Measurements from ENCODE around the gene SBF1.
"Not testable (repeated sequence)": the region's sequence is repeated elsewhere in the genome, so short reads cannot be mapped to it uniquely, and the experiment has no call there.

The SBF1 gene

DNA sequence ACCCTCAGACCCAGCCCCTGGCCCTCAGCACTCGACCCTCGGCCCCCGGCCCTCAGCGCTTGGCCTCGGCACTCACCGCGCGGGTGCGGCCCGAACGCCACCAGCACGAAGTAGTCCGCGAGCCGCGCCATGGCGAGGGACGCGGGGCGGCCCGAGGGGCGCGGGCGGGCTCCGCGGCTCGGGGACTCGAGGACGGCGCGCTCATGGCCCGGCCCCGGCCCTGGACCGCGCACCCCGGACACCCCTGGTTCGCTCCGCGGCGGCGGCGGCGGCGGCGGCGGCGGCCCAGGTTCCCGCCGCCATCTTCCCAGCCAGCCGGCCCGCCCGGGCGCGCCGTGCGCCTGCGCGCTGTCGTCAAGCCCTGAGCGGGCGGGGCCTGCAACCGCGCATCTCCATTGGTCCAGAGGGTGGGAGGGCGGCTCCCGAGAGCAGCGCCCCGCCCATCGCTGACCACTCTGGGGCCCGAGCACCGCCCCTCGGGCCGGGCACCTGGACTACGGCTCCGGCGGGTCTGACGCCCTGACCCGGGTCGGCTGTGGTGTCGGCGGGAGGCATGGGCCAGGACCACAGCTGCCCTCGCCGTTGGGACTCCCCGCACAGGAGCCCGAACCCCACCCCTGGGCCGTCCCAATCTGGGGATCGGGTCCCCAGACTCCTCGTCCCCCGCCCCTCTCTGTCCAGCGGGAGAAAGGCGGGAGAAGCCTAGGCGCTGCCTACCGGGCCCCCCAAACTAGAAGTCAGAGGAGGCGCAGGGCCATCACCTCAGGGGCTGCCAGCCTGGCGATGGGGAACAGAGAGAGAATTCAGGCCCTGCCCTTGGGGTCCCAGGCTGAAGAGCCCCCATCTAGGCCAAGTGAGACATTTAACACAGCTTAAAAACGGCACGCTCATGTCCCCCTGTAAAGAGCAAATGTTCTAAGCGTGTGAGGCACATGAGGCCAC is at the start of gene SBF1:
Gene SBF1 (minus strand): TSS at position 326 of the 942 bp plus-strand sequence. CDS start 195 bp downstream, at position 131.
- DNase-seq = peak; percentile 83
- in situ Hi-C loops (cut with MboI; ENCODE audit: low pct_unique_long_range_greater_than_20kb, low sequenced_read_pairs) = no loop called here

DNA sequence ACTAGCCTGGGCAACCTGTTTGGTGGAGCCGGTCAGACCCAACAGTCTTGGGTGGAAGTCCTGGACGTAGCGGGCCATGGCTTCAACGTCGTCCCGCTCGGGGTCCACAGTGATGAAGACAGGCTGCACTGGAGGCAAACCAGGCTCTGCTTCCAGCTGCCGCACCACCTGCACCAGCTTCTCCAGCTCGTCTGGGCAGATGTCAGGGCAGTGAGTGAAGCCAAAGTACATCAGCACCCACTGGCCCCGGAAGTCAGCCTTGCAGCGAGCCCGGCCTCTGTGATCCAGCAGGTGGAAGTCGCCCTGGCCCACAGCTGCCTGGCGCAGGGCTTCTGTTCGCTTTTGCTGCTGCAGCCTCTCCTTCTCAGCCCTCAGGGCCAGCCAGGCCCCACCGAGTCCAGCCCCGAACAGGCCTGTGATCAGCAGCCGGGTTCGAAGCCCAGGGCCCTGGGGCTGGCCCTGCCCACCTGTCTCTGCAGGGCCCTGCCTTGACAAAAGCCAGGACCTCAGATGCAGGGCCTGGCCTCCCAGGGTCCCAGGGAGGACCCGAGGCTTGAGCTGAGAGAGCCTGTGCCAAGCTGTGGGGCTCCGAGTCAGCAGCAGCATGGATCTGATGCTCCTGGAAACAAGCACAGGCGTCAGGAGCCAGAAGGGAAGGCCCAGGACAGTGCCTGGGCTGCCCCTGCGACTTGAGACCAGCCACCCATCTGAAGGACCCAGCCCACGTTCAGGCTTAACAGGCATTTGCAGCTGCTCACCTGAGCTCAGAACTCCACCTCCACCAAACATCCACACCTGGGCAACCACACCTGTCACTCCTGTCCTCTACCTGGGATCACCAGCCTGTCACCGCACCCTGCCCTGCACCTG is 49.2 kb upstream of the SBF1 start:
- no peak for DNase-seq
- in situ Hi-C loops (cut with MboI; ENCODE audit: low pct_unique_long_range_greater_than_20kb, low sequenced_read_pairs) = no loop called here

DNA sequence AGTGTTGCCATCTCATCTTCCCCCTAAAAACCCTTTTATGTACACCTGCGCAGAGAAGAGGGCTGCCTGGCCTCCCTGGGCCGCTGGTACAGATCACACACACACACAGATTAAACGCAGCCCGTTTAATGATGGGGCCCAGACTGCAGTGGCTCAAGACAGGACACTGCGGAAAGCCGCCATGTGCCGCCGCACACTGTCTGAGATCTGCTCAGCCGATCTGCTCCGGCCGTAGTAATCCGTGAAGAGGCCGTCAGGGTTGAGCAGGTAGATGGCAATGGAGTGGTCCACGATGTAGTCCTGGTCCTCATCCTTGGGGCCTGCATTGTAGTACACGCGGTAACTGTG is 48.6 kb upstream of the SBF1 start:
- in situ Hi-C loops (cut with MboI; ENCODE audit: low pct_unique_long_range_greater_than_20kb, low sequenced_read_pairs) = no loop called here
- no peak for DNase-seq

DNA sequence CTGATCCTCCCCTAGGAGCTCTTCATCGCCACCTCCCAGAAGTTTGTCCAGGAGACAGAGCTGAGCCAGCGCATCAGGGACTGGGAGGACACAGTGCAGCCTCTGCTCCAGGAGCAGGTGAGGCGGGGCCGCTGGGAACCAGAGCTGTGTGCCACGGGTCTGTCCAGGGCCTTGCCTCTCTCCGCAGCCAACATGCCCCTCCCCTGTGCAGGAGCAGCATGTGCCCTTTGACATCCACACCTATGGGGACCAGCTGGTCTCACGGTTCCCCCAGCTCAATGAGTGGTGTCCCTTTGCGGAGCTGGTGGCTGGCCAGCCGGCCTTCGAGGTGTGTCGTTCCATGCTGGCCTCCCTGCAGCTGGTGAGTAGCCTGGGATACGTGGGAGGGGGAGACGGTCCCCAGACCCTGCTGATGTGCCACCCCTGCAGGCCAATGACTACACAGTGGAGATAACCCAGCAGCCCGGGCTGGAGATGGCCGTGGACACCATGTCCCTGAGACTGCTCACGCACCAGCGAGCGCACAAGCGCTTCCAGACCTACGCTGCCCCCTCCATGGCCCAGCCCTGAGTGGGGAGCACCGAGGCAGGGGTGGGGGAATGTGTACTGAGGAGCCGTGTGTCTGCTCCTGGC is 48.1 kb upstream of the SBF1 start:
- DNase-seq = no peak
- in situ Hi-C loops (cut with MboI; ENCODE audit: low pct_unique_long_range_greater_than_20kb, low sequenced_read_pairs) = no loop called here

DNA sequence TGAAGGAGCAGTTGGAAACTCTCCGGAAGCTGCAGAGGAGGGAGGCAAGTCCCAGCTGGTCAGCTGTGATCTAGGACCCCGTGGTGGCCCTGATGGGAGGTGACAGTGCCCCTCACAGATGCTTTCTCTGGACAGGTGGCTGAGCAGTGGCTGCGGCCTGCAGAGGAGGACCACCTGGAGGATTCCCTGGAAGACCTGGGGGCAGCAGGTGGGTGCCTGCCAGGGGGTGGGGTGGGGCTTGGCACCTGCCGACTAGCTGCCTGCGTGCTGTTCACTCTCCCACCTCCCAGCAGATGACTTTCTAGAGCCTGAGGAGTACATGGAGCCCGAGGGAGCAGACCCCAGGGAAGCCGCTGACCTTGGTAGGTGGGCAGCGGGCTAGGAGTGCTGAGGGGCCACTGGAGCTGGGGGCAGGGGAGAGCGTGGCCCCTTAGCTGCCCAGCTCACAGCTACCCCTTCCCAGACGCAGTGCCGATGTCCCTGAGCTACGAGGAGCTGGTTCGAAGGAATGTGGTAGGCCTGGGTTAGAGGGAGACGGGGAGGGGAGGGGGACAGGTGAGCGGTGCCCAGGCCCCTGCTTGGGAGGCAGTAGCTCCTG is 47.5 kb upstream of the SBF1 start:
- in situ Hi-C loops (cut with MboI; ENCODE audit: low pct_unique_long_range_greater_than_20kb, low sequenced_read_pairs) = no loop called here
- DNase-seq = no peak

DNA sequence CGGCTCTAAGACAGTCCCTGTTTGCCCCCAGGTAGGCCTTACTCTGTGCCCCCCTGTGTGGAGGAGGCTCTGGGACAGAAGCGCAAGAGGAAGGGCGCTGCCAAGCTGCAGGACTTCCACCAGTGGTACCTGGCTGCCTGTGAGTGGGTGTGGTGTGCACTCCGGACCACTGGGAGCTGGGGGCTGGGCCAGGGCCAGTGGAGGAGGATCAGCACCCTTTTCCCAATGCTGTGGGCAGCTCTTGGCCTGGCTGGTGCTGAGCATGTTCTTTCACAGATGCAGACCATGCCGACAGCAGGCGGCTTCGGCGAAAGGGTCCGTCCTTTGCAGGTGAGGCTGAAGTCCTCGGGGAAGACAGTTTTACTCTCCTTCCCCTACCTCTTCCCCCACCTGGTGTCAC is 46.9 kb upstream of the SBF1 start:
- no peak for DNase-seq
- in situ Hi-C loops (cut with MboI; ENCODE audit: low pct_unique_long_range_greater_than_20kb, low sequenced_read_pairs) = no loop called here

DNA sequence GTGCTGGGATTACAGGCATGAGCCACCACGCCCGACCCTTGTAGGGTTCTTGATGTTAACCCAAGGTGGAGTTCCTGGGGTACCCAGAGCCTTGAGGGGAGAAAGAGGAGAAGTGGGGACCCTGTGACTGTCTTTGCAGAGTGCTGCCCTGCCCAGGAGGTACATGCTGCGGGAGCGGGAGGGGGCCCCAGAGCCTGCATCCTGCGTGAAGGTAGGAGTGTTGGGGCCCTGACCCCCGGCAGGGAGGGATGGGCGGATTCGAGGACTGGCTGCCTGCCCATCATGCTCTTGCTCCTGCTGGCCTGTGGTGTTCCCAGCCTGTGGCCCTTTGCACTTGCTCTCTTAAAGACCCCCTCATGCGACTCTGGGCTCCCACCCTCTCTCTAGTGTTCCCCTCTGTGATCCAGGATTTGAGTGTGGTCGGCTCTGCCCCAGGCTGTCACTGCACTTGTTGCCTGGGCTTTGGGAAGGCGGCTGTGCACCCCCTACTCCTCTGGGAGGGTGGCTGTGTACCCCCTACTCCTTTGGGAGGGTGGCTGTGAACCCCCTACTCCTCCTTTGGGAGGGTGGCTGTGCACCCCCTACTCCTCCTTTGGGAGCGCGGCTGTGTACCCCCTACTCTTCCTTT is 46.1 kb upstream of the SBF1 start:
- no peak for DNase-seq
- in situ Hi-C loops (cut with MboI; ENCODE audit: low pct_unique_long_range_greater_than_20kb, low sequenced_read_pairs) = no loop called here

- in situ Hi-C loops (cut with MboI; ENCODE audit: low pct_unique_long_range_greater_than_20kb, low sequenced_read_pairs); DNase-seq: not testable (repeated sequence)
Measured at GRCh38 chr22:50520184-50520583, 45.3 kb upstream of the SBF1 start.

DNA sequence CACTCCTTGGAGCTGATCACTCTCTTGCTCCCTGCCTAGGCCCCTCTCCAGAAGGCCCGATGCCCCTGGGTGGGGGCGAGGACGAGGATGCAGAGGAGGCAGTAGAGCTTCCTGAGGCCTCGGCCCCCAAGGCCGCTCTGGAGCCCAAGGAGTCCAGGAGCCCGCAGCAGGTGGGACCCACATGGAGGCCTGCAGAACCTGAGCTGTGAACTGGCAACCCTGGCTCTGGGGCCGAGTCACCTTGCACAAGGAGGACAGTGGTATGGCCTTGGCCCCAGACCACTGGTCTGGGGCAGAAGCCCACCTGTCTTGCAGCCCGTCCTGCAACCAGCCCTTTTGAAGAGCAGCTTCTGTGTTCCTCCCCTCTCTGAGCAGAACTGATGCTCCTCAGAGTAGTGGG is 44.3 kb upstream of the SBF1 start:
- in situ Hi-C loops (cut with MboI; ENCODE audit: low pct_unique_long_range_greater_than_20kb, low sequenced_read_pairs) = no loop called here
- DNase-seq = no peak

- DNase-seq = no peak
Measured at GRCh38 chr22:50518606-50519005, 43.8 kb upstream of the SBF1 start.

GRCh38 chr22:50517495-50518260 is 42.8 kb upstream of the SBF1 start:
- in situ Hi-C loops (cut with MboI; ENCODE audit: low pct_unique_long_range_greater_than_20kb, low sequenced_read_pairs) = no loop called here

More at GRCh38 chr22:50518606-50519005, 43.8 kb upstream of the SBF1 start:
- in situ Hi-C loops (cut with MboI; ENCODE audit: low pct_unique_long_range_greater_than_20kb, low sequenced_read_pairs) = no loop called here

GRCh38 chr22:50516891-50517290 is 42.1 kb upstream of the SBF1 start:
- no peak for DNase-seq
- in situ Hi-C loops (cut with MboI; ENCODE audit: low pct_unique_long_range_greater_than_20kb, low sequenced_read_pairs) = no loop called here

More at GRCh38 chr22:50517495-50518260, 42.8 kb upstream of the SBF1 start:
- no peak for DNase-seq

- in situ Hi-C loops (cut with MboI; ENCODE audit: low pct_unique_long_range_greater_than_20kb, low sequenced_read_pairs) = no loop called here
- no peak for DNase-seq
Measured at GRCh38 chr22:50516068-50516467, 41.2 kb upstream of the SBF1 start.

DNA sequence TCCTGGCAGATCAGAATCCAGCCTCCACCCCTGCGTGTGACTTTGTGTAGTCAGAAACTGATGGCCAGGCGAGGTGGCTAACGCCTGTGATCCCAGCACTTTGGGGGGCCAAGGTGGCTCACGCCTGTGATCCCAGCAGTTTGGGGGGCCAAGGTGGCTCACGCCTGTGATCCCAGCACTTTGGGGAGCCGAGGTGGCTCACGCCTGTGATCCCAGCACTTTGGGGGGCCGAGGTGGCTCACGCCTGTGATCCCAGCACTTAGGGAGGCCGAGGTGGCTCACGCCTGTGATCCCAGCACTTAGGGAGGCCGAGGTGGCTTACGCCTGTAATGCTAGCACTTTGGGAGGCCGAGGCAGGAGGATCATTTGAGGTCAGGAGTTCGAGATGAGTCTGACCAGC is 38.3 kb upstream of the SBF1 start:
- DNase-seq = no peak
- in situ Hi-C loops (cut with MboI; ENCODE audit: low pct_unique_long_range_greater_than_20kb, low sequenced_read_pairs) = no loop called here

DNA sequence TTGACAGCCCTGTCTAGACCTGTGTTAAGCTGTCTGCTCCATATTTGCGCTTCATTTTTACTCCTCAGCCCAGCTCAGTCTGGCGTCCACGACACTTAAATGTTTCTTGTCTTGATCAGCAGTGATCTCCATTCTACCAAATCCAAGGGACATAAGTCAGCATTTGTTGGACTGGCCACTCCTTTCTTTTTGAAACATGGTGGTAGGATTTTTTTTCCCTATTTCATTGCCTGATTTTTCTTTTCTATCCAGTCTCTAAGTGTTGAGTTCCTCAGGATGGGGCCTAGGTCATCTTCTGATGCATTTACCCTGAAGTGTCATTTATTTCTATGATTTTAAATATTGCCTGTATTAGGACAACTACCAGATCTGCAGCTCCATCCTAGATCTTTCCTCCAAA is 34.1 kb upstream of the SBF1 start:
- no peak for DNase-seq
- in situ Hi-C loops (cut with MboI; ENCODE audit: low pct_unique_long_range_greater_than_20kb, low sequenced_read_pairs) = no loop called here

GRCh38 chr22:50507991-50508884 is 33.4 kb upstream of the SBF1 start, which contains the start of gene NCAPH2:
Gene NCAPH2 (plus strand): TSS chr22:50508224. CDS start chr22:50508338, 114 bp downstream.
- peak; percentile 94 for DNase-seq
- in situ Hi-C loops (cut with MboI; ENCODE audit: low pct_unique_long_range_greater_than_20kb, low sequenced_read_pairs) = no loop called here

DNA sequence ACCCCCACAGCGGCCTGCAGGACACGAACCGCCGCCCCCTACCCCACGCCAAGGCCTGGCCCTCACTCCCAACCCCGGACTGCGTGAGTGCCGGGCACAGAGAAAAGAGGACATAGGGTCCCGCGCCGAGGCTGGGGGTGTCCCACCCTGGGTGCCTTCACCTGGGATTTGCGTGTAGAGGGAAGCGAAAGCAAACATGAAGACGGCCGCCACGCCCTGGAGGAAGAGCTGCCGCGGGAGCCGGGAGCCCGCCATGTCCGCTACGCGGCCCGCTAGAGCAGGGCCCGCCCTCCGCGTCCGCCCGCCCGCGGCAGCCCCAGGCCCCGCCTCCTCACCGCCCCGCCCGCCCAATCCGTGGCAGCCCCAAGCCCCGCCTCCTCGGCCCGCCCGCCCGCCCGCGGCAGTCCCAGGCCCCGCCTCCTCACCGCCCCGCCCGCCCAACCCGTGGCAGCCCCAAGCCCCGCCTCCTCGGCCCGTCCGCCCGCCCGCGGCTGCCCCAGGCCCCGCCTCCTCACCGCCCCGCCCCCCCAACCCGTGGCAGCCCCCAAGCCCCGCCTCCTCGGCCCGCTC is 32.7 kb upstream of the SBF1 start, which contains the start of gene LMF2:
Gene LMF2 (minus strand): TSS at position 282 of the 570 bp plus-strand sequence. CDS start 27 bp downstream, at position 255.
- in situ Hi-C loops (cut with MboI; ENCODE audit: low pct_unique_long_range_greater_than_20kb, low sequenced_read_pairs) = no loop called here

More for the DNA sequence above, 32.7 kb upstream of the SBF1 start, which contains the start of gene LMF2:
- DNase-seq = peak; percentile 57
